ENCODE measurements around the gene FYB2.

GRCh38 chr1:56707379-56707778 lies 111.8 kb downstream of the FYB2 start:
- TF ChIP-seq, protein P1, sequence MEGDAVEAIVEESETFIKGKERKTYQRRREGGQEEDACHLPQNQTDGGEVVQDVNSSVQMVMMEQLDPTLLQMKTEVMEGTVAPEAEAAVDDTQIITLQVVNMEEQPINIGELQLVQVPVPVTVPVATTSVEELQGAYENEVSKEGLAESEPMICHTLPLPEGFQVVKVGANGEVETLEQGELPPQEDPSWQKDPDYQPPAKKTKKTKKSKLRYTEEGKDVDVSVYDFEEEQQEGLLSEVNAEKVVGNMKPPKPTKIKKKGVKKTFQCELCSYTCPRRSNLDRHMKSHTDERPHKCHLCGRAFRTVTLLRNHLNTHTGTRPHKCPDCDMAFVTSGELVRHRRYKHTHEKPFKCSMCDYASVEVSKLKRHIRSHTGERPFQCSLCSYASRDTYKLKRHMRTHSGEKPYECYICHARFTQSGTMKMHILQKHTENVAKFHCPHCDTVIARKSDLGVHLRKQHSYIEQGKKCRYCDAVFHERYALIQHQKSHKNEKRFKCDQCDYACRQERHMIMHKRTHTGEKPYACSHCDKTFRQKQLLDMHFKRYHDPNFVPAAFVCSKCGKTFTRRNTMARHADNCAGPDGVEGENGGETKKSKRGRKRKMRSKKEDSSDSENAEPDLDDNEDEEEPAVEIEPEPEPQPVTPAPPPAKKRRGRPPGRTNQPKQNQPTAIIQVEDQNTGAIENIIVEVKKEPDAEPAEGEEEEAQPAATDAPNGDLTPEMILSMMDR (IDR thresholded peaks at IDR 0.05): no peak
- no peak for TF ChIP-seq POLR2A (IDR thresholded peaks at IDR 0.05)

Data from esophagus squamous epithelium (tissue), 4 donors.